Mammary microvascular endothelial cell (primary cell): ENCODE data around the gene SFT2D3. TPM values are rescaled to one million over a fixed set of nuclear protein-coding genes. Genes with fewer than 3 reads are reported as not detected.

Experiments
- total RNA-seq: library from RNA; depleted of rRNA; stranded (reverse); fragments of >200 nt; gene quantifications from 2 replicates; pipeline ENCODE4 v1.2.3, GENCODE V29; 2015

Gene SFT2D3
- 5.4 and 7.8 TPM in 2 replicates for total RNA-seq

GRCh38 chr2:127701193-127701650, at the start of gene SFT2D3:
Gene SFT2D3 (plus strand): TSS chr2:127701497. CDS start chr2:127701529, 32 bp downstream.

GRCh38 chr2:127675331-127676261, 25.7 kb upstream of the SFT2D3 start, which contains the start of gene LIMS2:
Gene LIMS2 (minus strand): TSS chr2:127675530. CDS start chr2:127675024, 506 bp downstream.

Other genes with a start within 250 kb of the SFT2D3 start
- 31.0 and 32.7 TPM in 2 replicates for gene IWS1, start 175.0 kb upstream of the SFT2D3 start, total RNA-seq
- 0.10 and 0.27 TPM in 2 replicates for gene MYO7B, start 165.8 kb upstream of the SFT2D3 start, total RNA-seq
- gene GPR17, start 55.3 kb upstream of the SFT2D3 start, total RNA-seq, result not detected in 2 replicates
- 43.8 and 47.4 TPM in 2 replicates for gene LIMS2, start 26.0 kb upstream of the SFT2D3 start, total RNA-seq
- gene WDR33, start 109.7 kb downstream of the SFT2D3 start, total RNA-seq, result 17.3 and 19.8 TPM in 2 replicates
- gene POLR2D, start 156.7 kb downstream of the SFT2D3 start, total RNA-seq, result 16.0 and 21.1 TPM in 2 replicates
- gene AMMECR1L, start 184.5 kb downstream of the SFT2D3 start, total RNA-seq, result 10.1 and 10.9 TPM in 2 replicates